Measurements from ENCODE around the gene PSMA7.
"Not testable (repeated sequence)": the region's sequence is repeated elsewhere in the genome, so short reads cannot be mapped to it uniquely, and the experiment has no call there.

Gene PSMA7

DNA sequence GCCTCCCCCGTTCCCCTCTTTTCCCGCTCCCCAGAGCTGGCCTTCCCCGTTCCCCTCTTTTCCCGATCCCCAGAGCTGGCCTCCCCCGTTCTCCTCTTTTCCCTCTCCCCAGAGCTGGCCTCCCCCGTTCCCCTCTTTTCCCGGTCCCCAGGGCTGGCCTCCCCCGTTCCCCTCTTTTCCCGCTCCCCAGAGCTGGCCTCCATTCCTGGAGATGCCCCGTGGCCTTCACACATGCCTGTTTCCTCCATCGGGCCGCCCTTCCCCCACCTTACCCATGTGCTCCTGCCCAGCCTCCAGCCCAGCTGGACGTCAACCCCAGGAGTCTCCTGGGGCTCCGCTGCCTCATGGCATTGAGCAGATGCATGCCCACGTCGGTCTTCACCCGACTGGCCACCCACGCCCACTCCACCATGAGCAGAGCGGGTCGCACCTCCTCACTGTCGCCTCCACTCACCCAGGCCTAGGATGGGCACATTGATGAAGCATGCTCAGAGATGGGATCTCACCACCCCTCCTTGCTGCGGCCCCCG lies 8.7 kb upstream of the PSMA7 start:
- DNase-seq, result no peak

DNA sequence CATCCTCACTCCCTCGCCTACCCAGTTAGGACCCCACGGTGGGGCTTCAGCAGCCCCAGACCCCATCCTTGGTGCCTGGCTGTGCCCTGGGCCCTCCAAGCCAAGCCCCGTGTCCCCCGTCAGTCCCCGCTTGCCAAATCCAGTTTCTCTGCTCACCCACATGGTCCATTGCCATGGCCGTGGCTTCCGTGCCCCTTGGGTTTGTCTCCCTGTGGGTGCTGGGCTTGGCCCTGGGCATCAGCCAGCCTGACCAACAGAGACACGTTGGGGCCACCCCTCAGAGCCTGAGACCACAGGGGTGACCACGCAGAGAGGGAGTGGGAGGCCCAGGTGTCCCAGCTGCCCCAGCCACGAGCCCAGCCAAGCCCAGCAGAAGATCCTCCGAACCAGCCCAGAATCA lies 8.0 kb upstream of the PSMA7 start:
- DNase-seq, result no peak

DNA sequence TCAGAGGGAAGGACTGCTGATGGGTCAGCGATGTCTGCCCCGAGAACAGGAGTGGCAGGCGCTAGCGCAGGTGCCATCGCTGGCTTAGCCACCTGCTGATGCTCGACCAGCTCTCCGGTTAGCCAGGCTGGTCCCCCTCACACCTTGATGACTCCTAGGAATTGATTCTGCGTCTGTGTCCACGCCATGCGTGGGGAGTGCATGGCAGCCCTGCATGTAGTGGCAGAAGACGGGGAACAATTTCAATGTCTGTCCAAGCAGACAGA lies 7.0 kb upstream of the PSMA7 start:
- DNase-seq, result no peak

DNA sequence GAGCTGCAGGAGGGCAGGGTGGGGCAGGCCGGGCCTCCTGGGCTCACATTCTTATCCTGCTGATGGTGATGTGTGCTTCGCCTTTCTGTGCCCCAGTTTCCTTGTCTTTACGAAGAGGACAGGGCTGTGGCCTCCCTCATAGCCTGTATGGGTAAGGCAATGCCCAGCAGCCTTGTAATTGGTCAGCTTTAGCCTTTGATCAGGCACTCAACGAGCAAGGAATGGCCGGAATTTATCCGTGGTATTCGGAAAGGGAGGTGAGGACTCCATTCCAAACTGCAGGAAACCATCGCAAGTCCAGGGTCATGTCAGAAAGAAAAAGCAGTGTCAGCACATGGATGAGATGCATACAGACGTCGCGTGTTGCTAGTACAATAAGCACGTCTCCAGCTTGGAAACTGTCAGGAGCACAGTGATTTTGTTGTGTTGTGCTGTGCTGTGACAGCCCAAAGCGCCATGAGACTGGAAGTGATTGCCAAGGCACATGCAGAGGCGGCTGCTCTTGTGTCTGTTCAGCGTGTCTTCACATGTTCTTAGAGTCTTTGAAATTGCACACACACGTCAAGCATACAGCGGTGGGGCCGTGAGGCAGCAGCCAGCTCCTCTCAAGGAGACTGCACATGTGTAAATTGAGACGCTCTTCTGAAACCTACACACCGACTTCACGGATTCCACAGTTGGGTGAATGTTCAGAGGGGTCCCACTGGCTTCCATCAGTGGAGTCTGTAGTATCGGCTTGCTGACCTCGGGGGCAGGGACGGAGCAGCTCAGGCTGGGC lies 6.5 kb upstream of the PSMA7 start:
- DNase-seq, result no peak

DNA sequence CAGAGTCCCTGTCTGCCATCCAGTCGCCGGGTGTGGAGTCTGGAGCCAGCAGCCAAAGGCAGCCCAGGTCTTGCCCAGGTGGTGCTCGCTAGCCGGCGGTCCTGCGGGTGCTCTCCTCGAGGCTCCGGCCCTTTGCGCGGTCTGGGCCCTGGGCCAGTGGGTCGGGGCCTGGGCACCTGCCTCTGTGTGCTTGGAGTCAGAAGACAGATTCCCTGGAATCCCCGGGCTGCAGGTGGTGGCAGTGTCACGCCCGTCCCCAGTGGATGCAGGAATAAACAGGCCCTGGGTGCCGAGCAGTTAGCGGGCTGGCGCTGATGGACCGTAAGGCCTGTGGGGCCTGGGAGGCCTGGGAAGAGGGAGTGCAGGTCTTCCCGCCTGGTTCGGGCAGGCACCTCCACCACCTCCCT lies 5.7 kb upstream of the PSMA7 start:
- DNase-seq, result no peak

DNA sequence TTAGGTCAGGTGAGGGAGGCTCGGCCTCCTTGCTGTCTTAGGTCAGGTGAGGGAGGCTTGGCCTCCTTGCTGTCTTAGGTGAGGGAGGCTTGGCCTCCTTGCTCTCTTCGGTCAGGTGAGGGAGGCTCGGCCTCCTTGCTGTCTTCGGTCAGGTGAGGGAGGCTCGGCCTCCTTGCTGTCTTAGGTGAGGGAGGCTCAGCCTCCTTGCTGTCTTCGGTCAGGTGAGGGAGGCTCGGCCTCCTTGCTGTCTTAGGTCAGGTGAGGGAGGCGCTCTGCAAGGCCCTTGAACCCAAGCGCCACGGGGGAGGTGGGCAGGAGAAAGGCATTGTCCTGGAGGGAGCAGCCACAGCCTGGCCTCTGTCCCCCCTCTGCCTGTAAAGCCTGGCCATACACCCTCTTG lies 5.2 kb upstream of the PSMA7 start:
- DNase-seq, result not testable (repeated sequence)

DNA sequence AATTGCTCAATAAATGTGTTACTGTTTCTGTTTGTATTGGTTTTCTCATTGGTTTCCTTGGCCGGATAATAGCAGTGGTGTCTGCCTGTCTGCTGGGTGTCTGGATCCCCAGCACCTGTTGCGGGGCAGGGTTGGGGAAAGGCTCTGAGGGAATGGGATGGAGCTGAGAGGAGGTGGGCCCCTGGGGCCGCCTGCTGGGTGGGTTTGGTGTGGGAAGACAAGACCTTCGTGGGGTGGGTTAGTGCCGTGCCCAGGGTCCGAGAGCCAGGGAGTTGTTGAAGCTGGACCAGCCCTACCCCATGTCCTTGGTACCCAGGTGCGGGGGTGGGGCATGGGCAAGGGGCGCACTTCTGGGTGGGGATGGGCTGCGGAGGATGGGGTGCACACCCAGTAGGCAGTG lies 4.3 kb upstream of the PSMA7 start:
- no peak for DNase-seq

DNA sequence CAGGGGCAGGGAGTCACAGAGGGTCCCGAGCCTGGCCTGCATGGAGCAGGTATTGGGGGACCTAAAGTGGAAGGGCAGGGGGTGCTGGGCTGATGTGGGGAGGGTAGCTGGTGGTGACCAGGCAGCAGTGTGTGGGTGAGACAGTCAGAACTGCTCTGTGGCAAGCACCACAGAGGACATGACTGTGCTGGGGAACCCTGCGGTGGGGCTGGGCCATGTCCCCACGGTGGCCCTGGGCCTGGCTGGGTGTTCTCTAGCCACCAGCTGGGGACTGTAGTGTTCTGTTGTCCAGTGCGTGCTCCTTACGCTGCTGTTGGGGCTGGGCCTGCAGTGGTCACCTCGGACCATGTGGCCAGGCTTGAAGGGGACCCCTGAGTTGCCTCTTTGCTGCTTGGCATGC lies 3.9 kb upstream of the PSMA7 start:
- DNase-seq, result no peak

DNA sequence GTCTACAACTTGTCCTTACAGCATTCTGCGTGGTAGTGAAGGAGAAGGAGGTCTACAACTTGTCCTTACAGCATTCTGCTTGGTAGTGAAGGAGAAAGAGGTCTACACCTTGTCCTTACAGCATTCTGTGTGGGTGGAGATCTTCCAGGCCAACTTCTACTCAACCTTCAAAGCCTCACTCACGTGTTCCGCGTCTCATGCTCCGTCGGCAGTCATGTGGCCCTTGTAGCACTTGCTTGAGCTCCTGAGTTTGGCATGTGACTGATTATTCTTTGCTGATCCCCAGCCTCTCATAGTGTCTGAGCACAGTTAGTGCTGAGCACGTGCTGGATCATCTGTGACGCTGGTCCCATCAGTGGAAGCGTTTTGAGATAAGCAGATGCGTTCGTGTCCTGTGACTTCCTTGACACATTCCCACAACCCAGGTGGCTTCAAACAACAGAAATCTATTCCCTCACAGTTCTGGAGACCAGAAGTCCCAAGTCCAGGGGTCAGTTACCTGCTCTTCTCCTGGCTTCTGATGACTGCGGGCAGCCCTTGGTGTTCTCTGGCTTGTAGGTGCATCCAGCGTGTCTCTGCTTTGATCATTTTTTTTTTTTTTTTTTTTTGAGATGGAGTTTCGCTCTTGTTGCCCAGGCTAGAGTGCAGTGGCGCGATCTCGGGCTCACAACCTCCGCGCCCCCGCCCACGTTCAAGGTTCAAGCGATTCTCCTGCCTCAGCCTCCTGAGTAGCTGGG lies 3.0 kb upstream of the PSMA7 start:
- no peak for DNase-seq

DNA sequence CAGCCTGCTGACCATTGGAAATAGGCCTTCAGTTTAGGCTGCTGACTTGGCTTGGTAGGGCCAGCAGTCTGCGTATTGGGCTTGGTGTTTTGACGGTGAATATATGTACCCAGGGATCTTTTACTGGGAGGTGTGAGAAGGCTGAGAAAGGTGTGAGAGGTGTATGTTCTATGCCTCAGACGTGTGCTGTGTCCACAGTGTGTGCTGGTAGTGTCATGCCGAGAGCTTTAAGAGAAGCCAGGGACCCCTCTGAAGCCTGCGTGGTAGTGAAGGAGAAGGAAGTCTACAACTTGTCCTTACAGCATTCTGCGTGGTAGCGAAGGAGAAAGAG lies 2.5 kb upstream of the PSMA7 start:
- DNase-seq, result no peak

DNA sequence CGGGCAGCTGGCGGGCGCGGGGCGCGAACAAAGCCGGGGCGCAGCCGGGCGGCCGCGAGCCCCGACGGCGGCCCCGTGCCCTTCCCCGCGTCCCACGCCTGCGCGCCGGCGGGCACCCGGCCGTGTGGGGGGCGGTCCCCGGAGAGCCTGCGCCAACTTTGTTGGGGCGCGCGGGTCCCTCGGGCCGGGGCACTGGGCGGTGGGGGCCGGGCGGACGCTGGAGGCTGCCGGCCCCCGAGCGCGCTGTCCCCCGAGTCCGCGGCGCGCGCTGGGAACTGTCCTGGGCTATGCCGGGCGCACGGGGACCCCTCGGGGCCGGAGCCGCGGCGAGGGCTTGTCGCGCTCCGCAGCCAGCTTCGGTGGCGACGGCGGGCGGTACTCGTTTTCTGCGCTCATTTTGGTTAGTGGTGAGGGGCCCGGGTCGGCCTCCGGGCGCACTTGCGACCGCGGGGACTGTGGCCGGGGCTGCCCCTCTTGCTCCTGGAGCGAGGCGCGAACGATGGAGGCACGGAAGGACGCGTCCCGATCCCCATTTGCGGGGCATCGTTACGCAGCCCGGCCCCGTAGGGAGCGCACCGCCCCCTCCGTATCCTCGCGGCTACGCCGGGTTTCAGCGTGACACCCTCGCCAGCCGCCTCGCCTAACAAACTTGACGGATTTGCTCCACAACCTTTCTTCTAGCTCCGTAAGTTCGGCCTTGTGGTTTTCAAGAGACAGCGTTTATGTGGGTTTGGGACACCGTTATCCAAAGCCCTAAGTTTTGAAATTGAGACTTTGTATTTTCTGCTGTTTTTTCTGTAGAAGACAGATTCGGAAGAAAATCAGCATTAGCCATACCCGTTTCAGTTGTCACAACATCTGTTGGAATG lies 997 bp upstream of the PSMA7 start:
- peak; percentile 63 for DNase-seq

DNA sequence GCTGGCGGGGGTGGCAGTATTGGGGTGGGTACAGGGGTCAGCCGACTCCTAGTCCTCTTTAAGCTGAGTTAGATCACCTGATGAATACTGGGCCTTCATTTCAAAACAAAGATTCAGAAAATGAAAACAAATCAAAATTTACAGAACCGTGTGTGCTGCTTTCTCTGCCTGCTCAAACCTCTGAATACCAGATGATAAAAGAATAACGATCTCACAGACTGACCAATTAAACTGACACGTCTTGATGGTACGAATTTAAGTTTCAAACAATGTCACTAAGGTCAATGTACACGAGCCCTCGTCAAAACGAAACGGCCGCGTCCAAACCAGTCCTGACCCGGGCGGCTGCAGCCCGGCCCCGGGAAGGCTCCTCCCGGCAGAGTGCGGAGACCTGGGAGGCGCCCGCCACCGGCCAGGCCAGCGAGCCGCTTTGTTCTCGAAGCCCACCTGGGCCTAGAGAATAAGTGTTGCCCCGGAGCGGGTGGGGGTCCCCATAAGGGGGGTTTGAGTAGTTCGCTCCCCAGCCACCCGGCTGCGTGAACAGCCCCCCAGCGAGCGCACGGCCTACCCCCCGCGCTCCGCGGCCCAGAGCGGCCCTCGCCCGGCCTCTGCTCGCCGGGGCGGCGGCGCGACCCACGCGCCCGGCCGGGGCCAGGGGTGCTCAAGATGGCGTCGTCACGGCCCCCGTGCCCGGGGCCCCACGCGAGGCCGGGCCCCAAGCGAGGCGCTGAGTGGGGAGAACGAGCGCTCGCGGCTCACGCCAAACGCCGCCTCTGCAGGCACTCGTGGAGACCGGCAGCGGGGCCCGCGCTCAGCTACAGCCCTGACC lies 728 bp downstream of the PSMA7 start:
- no peak for DNase-seq

DNA sequence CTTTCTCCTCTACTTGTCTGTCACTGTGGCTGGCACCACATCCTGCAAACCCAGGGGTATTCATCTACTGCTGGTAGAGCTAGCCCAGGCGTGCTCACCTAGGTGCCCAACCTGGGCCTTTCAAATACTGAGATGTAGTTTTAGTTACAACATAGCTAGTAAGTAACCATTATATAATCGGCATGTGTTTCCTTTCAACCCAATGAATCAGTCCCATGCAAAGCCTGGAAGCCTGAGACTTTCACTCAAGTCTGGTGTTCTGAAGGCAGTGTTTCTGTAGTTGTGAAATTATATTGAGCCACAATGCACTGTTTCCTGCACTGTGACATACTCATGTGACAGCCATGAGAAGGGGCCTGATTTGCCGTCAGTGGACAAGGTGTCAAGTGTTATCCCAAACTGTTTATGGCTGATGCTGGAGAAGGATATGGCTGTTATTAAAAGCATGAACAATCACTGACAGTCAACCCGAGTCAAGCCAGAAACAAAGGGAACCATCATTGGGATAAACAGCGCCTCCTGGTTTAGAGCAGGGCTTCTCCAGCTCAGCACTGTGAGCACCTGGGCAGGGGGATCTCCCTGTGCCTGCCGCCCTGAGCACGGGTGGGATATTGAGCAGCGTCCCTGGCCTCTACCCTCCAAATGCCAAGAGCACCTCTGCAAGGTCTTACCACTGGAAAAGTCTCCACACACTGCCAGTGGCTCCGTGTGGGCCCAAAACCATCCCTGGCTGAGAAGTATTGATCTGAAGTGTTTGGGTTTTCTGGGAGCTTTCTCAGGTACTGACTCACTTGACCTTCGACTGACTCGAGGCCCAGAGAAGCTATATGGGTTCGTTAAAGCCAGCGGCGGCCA lies 1.6 kb downstream of the PSMA7 start:
- DNase-seq, result no peak

DNA sequence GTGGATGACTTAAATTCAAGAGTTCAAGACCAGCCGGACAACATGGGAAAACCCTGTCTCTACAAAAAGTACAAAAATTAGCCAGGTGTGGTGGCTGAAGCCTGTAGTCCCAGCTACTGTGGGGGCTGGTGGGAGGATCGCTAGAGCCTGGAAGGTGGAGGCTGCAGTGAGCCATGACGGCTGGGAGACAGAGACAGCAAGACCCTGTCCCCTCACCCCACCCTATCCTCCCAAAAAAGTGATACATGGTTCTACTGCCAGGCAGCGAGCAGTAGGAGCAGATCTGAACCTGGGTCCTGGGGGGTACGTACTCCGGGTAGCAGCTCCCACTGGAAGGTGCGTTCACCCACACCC lies 2.2 kb downstream of the PSMA7 start:
- no peak for DNase-seq

DNA sequence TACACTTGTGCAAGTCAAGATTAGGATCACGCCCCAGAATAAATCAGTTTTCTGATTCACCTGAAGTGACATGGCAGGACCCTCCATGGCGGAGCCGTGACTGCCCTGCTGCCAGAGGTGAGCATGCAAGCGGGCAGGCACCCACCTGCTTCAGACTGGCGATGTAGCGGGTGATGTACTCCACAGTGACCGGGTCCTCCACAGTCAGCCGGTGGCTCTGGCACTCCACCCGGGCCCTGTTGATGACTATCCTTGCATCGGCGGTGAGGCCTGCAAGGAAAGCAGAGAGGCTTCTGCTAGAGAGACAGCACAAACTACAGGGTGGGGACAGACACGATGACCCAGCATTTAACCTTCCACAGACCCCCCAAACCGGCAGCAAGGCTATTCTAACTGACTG lies 3.6 kb downstream of the PSMA7 start:
- DNase-seq, result no peak

DNA sequence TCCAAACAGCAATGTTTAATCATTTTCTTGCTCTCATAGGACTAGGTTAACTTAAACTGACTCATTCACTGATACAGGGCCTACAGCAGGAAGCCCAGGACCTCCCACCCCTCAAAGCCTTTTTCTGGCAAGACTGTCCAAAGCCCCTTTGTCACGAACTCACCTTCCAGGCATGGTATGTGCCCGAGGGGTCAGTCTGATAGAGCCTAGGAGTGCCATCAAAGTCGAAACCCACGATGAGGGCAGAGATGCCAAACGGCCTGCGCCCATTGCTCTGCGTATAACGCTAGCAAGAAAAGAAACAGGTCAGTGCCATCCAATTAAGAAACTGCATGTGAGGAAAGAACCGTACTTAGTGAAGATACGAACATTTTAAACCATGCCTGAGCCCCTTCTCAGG lies 4.3 kb downstream of the PSMA7 start:
- no peak for DNase-seq

DNA sequence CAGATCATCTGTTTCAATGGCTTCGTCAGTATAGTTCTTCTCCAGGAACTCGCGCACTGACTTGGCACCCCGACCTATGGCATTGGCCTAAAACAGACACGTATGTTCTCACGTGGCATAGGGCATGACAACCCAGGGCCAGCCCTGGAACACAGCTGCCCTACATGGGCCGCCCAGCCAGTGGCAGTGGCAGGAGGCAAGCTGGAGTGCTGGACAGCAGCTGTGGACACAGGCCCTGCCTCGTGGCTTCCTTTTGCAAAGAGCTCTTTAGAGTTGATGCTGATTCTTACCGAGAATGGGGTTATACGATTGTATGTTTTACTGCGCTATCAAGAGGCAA lies 5.0 kb downstream of the PSMA7 start:
- no peak for DNase-seq

DNA sequence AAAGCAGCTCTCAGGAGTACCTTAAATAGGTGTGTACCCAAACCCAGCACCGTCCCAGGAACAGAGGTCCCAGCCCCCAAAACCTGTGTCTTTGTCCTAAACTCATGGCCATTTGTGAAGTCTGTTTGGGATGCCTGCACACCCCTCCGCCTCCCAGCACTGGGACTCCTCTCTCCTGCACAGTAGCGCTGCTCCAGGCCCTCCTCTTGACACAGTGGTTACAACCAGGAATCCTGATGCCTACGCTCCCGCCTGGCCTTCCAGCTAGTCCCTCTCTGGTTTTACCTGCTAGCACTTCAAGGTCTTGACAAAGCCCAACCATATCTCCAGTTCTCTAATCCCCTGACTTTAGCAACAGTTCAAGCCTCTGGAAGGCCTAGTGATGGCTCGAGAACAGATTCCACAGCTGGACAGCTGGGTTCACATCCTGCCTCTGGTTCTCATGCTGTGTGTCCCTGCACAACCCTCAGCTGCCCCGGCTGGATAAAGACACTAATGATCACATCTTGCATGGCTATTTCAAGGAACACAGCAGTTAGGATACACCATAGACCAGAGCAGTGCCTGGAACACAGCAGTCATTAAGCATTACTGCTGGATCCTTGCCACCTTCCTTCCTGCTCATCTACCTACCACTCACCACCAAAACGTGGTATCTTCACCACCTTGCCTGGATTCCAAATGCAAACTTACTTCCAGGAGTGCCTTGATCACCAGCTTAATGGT lies 5.6 kb downstream of the PSMA7 start:
- no peak for DNase-seq

DNA sequence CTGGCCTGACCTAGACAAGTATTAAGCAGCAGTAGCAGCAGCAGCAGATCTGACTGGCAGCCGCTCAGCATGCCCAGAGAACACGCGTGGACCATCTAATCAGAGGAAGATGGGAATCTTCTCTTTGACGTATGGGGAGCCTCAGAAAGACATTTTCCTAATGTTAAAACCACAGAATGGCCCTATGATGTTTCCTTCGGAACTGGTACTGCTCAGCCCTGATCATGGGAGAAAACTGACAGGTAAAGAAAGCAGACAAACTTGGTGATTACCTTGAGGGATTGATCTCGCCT lies 6.2 kb downstream of the PSMA7 start:
- DNase-seq, result no peak

DNA sequence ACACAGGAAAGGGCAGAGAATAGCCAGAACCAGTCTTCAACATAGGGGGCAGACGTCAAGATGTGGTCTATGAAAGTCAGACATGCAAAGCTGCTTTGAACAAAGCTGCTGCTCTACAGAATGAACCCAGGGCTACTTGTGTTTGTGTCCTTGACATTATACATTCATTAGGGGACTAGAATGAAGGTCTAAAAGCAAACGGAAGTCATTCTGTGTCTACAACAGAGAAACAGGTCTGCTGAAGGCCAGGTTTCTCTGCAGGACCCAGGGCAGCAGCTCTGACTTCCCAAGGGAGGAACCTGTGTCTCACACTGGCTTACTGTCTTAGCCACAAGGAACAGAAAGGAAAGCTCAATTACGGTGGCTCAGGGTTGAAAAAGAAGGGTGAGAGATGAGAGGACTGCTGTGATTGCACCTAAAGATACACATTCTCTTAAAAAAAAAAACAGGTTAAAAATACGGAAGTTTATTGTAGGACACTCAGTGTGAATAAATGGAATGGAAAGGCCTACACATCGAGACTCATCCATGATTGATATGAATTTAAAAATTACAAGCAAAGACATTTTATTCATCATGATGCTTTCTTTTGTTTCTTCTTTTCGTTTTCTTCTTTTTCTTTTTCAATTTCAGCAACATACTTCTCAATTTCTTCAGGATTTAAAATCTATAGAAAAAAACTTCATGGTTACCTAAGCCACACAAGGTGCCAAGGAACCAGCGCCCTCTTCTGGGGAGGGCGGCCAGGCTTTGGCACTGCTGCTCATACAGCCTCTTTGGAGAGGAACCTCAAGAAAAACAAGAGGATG lies 6.7 kb downstream of the PSMA7 start:
- peak; percentile 74 for DNase-seq
